K562 (cell line): ENCODE measurements around the gene NQO2. TPM values are rescaled to one million over a fixed set of nuclear protein-coding genes. Genes with fewer than 3 reads are reported as not detected.

ENCODE experiments used
- ATAC-seq: fragments of 200-7000 bp; cut with Tn5 transposase; 3 replicates; pipeline ENCODE4 v1.9.1; 2020; ENCODE audit warnings: moderate library complexity
- BruUV-seq: library from RNA; stranded (reverse); fragments of 400-500 nt; replicated peaks from 2 replicates; lab custom pipeline; 2021; lab: Mats Ljungman, UMichigan
- CTCF ChIA-PET: fragments of 300-600 bp; formaldehyde crosslinking; extraction: SDS; loops from one replicate; lab custom pipeline; 2021; ENCODE audit warnings: low intra/inter-chr PET ratio; lab: Yijun Ruan, JAX
- POLR2A ChIA-PET: fragments of 300-600, 350-650 bp; sonication (Branson Sonifier 250); formaldehyde crosslinking; extraction: SDS; loops from one replicate; lab custom pipeline; 2021; ENCODE audit warnings: antibody characterized with exemption, inconsistent platforms; lab: Yijun Ruan, JAX
- DNase-seq, 4 experiments: peaks; one replicate each; pipeline versions ENCODE4 v3.0.0 to v3.0.0-alpha.2; 2011 to 2018; ENCODE audit warnings: low spot score in 3 of 4, mixed read lengths in 3 of 4; ENCODE audit errors: extremely low read depth in 1 of 4
- FAIRE-seq: peaks from 2 replicates; lab custom pipeline; 2011; peaks lifted over from hg19 to GRCh38; lab: Jason Lieb, UNC
- H2AFZ ChIP-seq: 2 replicates; pipeline ENCODE4 v1.6.0; 2011; ENCODE audit warnings: low read depth, low read length, control low read depth, inconsistent platforms
- H3K27ac ChIP-seq: fragments of 200-600 bp; 3 replicates; pipeline ENCODE4 v1.8.0; 2011; ENCODE audit warnings: low read depth, mild to moderate bottlenecking, control low read depth, inconsistent platforms, low read length, moderate library complexity, mixed read lengths; ENCODE audit errors: extremely low read depth
- H3K27me3 ChIP-seq, 2 experiments: fragments of 300-600 bp in 1 of 2; 2 replicates in 1 of 2; 3 replicates in 1 of 2; pipeline versions ENCODE4 v1.6.0 to v1.8.0; 2011; ENCODE audit warnings: inconsistent platforms in 2 of 2, low read length in 2 of 2, mild to moderate bottlenecking in 1 of 2, mixed read lengths in 1 of 2, moderate library complexity in 1 of 2; ENCODE audit not compliant: control insufficient read depth in 2 of 2, insufficient read depth in 2 of 2
- H3K36me3 ChIP-seq: fragments of 300-600 bp; 3 replicates; pipeline ENCODE4 v1.8.0; 2011; ENCODE audit warnings: mild to moderate bottlenecking, low read length, inconsistent platforms; ENCODE audit not compliant: control insufficient read depth, insufficient read depth
- H3K4me1 ChIP-seq, 2 experiments: fragments of 200-600 bp in 1 of 2; replicated peaks in 1 of 2; 2 replicates in 1 of 2; 3 replicates in 1 of 2; pipeline versions ENCODE4 v1.5.1 to v1.8.0; 2011; ENCODE audit warnings: inconsistent platforms in 2 of 2, low read length in 2 of 2, mild to moderate bottlenecking in 1 of 2, mixed read lengths in 1 of 2, moderate library complexity in 1 of 2; ENCODE audit not compliant: control insufficient read depth in 2 of 2, insufficient read depth in 2 of 2
- H3K4me2 ChIP-seq: 2 replicates; pipeline ENCODE4 v1.6.1; 2011; ENCODE audit warnings: low read length, control low read depth, inconsistent platforms, mixed read lengths; ENCODE audit not compliant: insufficient read depth
- H3K4me3 ChIP-seq: fragments of 200-600 bp; sonication (generic), shearing (Covaris generic); 2 replicates; pipeline ENCODE4 v1.5.1; 2016; ENCODE audit warnings: control low read depth, inconsistent platforms
- H3K79me2 ChIP-seq: fragments of 200-600 bp; 3 replicates; pipeline ENCODE4 v1.8.0; 2011; ENCODE audit warnings: low read length, inconsistent platforms; ENCODE audit not compliant: control insufficient read depth, insufficient read depth
- H3K9ac ChIP-seq, 2 experiments: 2 replicates each; pipeline versions ENCODE4 v1.6.0 to v1.6.1; 2011; ENCODE audit warnings: low read depth in 2 of 2, low read length in 2 of 2, control low read depth in 1 of 2, inconsistent platforms in 1 of 2, mild to moderate bottlenecking in 1 of 2, mixed read lengths in 1 of 2; ENCODE audit not compliant: insufficient read depth in 1 of 2
- H3K9me1 ChIP-seq: one replicate; pipeline ENCODE4 v1.6.0; 2011; ENCODE audit warnings: inconsistent platforms, mild to moderate bottlenecking, low read length, moderate library complexity; ENCODE audit not compliant: control insufficient read depth, insufficient read depth
- H3K9me3 ChIP-seq: replicated peaks from 2 replicates; pipeline ENCODE4 v1.5.1; 2011; ENCODE audit warnings: low read depth, low read length, inconsistent platforms; ENCODE audit not compliant: control insufficient read depth, insufficient read depth
- H4K20me1 ChIP-seq: replicated peaks from 2 replicates; pipeline ENCODE4 v1.6.1; 2011; ENCODE audit warnings: low read length, inconsistent platforms, mixed read lengths; ENCODE audit not compliant: control insufficient read depth, insufficient read depth
- MAFF ChIP-seq: IDR thresholded peaks from 2 replicates; pipeline ENCODE4 v1.6.1; 2012; ENCODE audit warnings: low read length, improper control_type of control experiment
- RBM39 ChIP-seq: fragments of 200-400 bp; formaldehyde crosslinking; optimal IDR thresholded peaks from 2 replicates; pipeline ENCODE3; 2018; ENCODE audit warnings: low read depth, low read length
- SIRT6 ChIP-seq: IDR thresholded peaks from one replicate; pipeline ENCODE4 v1.6.1; 2012; ENCODE audit warnings: low read depth, mild to moderate bottlenecking, control low read depth, inconsistent platforms, low read length, moderate library complexity
- WGBS: fragments of 100-300 bp; shearing (Covaris generic); methylation state at CpG from one replicate; pipeline ENCODE4 v1.1.6; 2016; ENCODE audit warnings: low coverage, mixed read lengths; ENCODE audit not compliant: insufficient coverage; ENCODE audit errors: missing lambda C conversion rate; 5-methylcytosine and 5-hydroxymethylcytosine counted together
- in situ Hi-C: fragments of 300-500 bp; cut with MboI; formaldehyde crosslinking; loops from 4 replicates; pipeline ENCODE4 v1.15.0; 2018; ENCODE audit warnings: inconsistent platforms, mixed read lengths
- intact Hi-C: fragments of 100-400 bp; cut with micrococcal nuclease; formaldehyde crosslinking; loops from 2 replicates; pipeline ENCODE4 v1.14.2; 2022
- polyA plus RNA-seq, 8 experiments: library from polyadenylated mRNA; depleted of rRNA in 4 of 8; stranded (reverse) in 5 of 8; unstranded in 3 of 8; fragments of >200 nt; fragmentation: Nextera tagmentation in 2 of 8; fragmentation: Illumina TruSeq in 1 of 8; extraction: Ambion mirVana in 2 of 8; extraction: Trizol in 1 of 8; gene quantifications; 2 replicates each; pipeline versions ENCODE4 v1.2.1 to v1.2.3, GENCODE V29; 2011 to 2014; ENCODE audit warnings: inconsistent platforms in 1 of 8, missing spikeins in 1 of 8
- total RNA-seq, 7 experiments: library from RNA; depleted of rRNA in 6 of 7; stranded (reverse); fragments of >200 nt in 6 of 7; fragmentation: Illumina TruSeq in 2 of 7; extraction: Trizol in 2 of 7; gene quantifications; 2 replicates each; pipeline versions ENCODE4 v1.2.1 to v1.2.3, GENCODE V29; 2011 to 2021; ENCODE audit warnings: low replicate concordance in 1 of 7
- TF ChIP-seq, protein P1 (sequence below): fragments of 450-650 bp; IDR thresholded peaks from 2 replicates; pipeline ENCODE4 v1.6.1; 2016; ENCODE audit warnings: low read depth, mild to moderate bottlenecking, moderate library complexity

NQO2 gene
- total and polyA plus RNA-seq, 9 of the 15 experiments (the other 6 are each of a cell fraction or from before 2014, with no cell fraction given) = 54.6 to 214 (median 116) TPM

- ATAC-seq = no peak
- H3K27ac ChIP-seq = no peak overlapping the region
- POLR2A ChIA-PET = interaction anchor here (0.7 to 2.5 kb wide), 4 partner anchors 10 to 630 kb away, joined by 3 to 12 read pairs (median 3); no protein-coding TSS in a partner anchor
Observed at GRCh38 chr6:2956930-2957685, 42.6 kb upstream of the NQO2 start.

More at GRCh38 chr6:2956930-2957685, 42.6 kb upstream of the NQO2 start:
- peak overlapping the region in 1 of 2 experiments; percentile 80; a peak in 1 of 4 replicates for H3K9ac ChIP-seq
- 92% methylated on average over 5 of the region's 5 CpGs for WGBS
- TF ChIP-seq RBM39 = no peak
- TF ChIP-seq MAFF = no peak
- TF ChIP-seq, protein P1, sequence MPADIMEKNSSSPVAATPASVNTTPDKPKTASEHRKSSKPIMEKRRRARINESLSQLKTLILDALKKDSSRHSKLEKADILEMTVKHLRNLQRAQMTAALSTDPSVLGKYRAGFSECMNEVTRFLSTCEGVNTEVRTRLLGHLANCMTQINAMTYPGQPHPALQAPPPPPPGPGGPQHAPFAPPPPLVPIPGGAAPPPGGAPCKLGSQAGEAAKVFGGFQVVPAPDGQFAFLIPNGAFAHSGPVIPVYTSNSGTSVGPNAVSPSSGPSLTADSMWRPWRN = no peak
- TF ChIP-seq SIRT6 = no peak
- H3K4me2 ChIP-seq = no peak overlapping the region
- H3K36me3 ChIP-seq = peaks cover 67% of the 10 kb centered on the region
- in situ Hi-C loops = no loop called here
- CTCF ChIA-PET = no interaction called here
- peaks cover 32% of the 10 kb centered on the region for H3K79me2 ChIP-seq
- peaks cover 5% of the 10 kb centered on the region for H3K9me1 ChIP-seq
- no peaks in the 10 kb centered on the region for H3K9me3 ChIP-seq
- H3K4me3 ChIP-seq = no peak overlapping the region
- peaks cover 20 to 24% of the 10 kb centered on the region in 2 experiments for H3K4me1 ChIP-seq
- BruUV-seq = no TSS peak
- intact Hi-C loops = no loop called here
- DNase-seq = no peak
- no peak for FAIRE-seq
- H3K27me3 ChIP-seq = no peaks in the 10 kb centered on the region
- no peak overlapping the region for H2AFZ ChIP-seq
- H4K20me1 ChIP-seq = no peaks in the 10 kb centered on the region
